Astrocyte of the spinal cord (primary cell): ENCODE results near the gene ATAD3B.
"Not testable (repeated sequence)": the region's sequence is repeated elsewhere in the genome, so short reads cannot be mapped to it uniquely, and the experiment has no call there.

Experiments
- DNase-seq: peaks from one replicate; pipeline ENCODE4 v3.0.0; 2011; ENCODE audit warnings: low read depth, low spot score
- H3K4me3 ChIP-seq: 2 replicates; pipeline ENCODE4 v1.5.1; 2011; ENCODE audit warnings: low read depth, mild to moderate bottlenecking, low read length, moderate library complexity
- in situ Hi-C: cut with HindIII; loops from 2 replicates; pipeline ENCODE4 v1.10.0; 2017; ENCODE audit warnings: low sequenced_read_pairs
- TF ChIP-seq, protein P1 (sequence below): IDR thresholded peaks from 2 replicates; pipeline ENCODE4 v1.5.1; 2012; ENCODE audit warnings: low read depth, mild to moderate bottlenecking, low read length, inconsistent platforms

Gene ATAD3B

DNA sequence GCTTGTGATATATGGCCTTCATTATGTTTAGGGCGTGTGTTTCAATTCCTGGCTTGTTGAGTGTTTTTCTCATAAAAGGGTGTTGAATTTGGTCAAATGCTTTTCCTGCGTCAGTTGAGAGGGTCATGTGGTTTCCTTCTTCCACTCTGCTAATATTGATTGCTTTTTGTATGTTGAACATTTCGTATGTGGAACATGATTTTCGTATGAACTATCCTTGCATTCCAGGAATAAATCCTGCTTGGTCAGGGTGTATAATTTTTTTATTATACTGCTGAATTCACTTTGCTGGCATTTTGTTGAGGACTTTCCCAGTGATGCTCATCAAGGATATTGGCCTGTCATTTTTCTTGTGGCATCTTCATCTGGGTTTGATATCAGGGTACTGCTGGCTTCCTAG lies 35.7 kb downstream of the ATAD3B start:
- TF ChIP-seq, protein P1, sequence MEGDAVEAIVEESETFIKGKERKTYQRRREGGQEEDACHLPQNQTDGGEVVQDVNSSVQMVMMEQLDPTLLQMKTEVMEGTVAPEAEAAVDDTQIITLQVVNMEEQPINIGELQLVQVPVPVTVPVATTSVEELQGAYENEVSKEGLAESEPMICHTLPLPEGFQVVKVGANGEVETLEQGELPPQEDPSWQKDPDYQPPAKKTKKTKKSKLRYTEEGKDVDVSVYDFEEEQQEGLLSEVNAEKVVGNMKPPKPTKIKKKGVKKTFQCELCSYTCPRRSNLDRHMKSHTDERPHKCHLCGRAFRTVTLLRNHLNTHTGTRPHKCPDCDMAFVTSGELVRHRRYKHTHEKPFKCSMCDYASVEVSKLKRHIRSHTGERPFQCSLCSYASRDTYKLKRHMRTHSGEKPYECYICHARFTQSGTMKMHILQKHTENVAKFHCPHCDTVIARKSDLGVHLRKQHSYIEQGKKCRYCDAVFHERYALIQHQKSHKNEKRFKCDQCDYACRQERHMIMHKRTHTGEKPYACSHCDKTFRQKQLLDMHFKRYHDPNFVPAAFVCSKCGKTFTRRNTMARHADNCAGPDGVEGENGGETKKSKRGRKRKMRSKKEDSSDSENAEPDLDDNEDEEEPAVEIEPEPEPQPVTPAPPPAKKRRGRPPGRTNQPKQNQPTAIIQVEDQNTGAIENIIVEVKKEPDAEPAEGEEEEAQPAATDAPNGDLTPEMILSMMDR, result no peak
- no peak for DNase-seq
- H3K4me3 ChIP-seq, result no peak overlapping the region
- in situ Hi-C loops, result no loop called here

DNA sequence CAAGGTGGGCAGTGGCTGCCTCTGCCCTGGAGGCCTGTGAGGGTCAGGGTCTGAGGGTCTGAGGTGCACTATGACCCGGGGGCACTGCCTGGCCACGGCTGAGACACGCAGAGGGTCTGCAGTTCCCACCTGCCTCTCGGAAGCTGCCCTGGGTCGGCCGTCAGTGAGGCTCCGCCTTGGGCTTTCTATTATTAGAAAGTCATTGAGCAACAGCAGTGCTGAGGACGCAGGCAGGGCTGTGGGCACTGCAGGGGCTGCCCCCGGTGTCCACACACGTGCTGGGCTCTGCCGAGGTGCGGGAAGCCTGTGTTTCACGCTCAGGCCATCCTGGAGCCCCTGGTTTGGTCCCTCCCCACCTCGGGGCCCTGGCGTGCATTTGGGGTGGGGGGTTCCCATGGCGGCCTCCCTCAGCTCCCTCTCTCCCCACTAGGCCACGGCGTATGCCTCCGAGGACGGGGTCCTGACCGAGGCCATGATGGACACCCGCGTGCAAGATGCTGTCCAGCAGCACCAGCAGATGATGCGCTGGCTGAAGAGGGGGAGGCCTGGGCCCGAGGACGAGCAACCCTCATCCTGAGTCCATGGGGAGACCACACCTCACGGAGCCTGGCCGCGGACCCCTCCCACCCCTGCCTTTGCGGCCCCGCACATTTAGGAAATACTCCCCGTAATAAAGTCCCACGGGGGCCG lies 37.4 kb downstream of the ATAD3B start:
- in situ Hi-C loops, H3K4me3 ChIP-seq, DNase-seq: not testable (repeated sequence)

DNA sequence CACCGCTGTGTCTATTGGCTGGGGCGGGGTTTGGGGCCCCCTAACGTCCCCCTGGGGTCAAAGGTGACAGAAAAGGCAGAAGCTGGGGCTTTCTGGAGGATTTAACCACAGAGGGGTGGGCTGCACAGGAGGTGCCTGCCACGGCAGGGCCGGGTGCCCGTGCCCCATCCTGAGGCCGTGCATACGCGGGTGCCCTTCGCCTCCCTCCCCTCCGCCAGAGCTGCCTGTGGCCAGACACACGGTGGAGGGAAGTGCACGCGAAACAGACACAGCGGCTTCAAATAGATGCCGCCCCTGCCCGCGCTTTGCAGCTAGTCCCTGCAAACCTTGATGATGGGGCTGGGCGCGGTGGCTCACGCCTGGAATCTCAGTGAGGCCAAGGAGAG lies 37.9 kb downstream of the ATAD3B start:
- in situ Hi-C loops, DNase-seq, H3K4me3 ChIP-seq: not testable (repeated sequence)

DNA sequence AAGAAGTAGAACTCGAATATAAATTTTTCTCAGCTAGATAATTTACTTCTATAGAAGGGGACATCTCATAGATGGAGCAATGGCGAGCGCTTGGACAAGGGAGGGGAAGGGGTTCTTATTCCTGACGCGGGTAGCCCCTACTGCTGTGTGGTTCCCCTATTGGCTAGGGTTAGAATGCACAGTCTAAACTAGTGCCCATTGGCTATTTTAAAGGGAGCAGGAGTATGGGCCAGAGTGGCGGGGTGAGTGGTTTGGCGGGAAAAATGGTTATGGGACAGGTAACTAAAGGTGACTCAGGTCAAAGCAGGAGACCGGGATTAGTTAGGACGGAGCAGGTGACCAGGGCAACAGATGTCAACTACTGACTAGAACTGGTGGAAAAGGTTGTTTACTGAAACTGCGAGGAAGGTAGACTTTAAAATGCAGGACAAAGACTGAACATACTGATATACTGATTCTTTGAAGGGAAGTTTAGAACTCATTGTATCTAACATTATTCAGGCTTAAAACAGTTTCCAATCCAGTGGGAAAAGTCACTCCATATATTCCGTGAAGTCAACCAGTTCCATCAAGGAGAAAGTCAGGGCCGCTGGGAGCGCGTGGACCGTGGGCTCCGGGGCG lies 39.5 kb downstream of the ATAD3B start:
- TF ChIP-seq, protein P1, result no peak
- in situ Hi-C loops, result no loop called here
- H3K4me3 ChIP-seq, result peak overlapping the region; percentile 87
- peak; percentile 14 for DNase-seq

DNA sequence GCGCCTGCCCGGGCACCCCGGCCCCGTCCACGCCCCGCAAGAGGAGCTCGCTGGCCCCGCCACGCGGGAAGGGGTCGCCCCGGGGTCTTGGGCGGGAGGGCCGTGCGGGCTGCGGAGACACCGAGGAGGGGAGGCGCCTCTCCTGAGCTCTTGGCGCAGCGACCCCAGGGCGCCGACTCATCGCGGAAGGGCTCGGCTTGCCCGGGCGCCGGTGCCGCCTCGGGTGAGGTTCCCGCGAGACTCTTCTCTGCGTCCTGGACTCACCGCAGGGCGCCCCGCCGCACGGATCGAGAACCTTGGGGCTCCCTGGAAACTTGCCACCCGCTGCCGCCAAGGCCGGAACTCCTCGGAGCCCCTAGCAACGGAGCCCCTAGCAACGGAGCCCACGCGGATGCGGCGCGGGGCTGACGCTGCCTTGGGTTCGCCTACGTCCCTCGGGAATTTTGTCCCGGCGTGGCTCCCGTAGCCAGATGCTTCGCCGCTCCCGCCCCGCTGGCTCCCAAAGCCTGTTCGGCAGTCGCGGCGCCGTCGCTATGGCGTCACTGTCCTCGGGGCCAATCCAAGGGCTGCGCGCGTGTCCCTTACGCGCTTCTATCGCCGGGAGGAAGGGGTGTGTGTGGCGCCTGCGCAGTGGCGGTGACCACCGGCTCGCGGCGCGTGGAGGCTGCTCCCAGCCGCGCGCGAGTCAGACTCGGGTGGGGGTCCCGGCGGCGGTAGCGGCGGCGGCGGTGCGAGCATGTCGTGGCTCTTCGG lies 40.1 kb downstream of the ATAD3B start, which contains the start of gene ATAD3A:
Gene ATAD3A, plus strand, starts transcription at position 630 of the 753 bp plus-strand sequence. Its CDS starts 107 bp downstream, at position 737.
- in situ Hi-C loops, result no loop called here
- TF ChIP-seq, protein P1, result no peak
- peak within 1 kb of the TSS; percentile 87 for H3K4me3 ChIP-seq
- peak; percentile 99 for DNase-seq

DNA sequence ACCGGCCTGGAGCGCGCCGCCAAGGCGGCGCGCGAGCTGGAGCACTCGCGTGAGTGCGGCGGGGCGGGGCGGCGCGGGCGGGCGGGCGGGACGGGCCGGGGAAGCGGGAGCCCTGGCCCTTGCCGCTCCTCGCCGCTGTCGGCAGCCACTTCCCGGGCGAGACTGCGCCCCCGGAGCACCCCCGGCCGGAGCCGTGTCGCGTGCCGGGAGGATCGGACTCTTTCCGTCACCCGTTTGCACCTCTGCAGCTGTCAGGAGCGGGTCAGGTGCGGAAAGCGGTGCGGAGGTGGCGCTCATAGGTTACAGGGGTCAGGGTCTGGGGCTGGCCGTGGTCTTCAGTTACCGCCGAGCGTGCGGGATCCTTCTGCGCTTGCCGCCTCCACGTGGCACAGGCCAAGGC lies 40.9 kb downstream of the ATAD3B start:
- in situ Hi-C loops, DNase-seq: not testable (repeated sequence)
- peak overlapping the region; percentile 87 for H3K4me3 ChIP-seq

DNA sequence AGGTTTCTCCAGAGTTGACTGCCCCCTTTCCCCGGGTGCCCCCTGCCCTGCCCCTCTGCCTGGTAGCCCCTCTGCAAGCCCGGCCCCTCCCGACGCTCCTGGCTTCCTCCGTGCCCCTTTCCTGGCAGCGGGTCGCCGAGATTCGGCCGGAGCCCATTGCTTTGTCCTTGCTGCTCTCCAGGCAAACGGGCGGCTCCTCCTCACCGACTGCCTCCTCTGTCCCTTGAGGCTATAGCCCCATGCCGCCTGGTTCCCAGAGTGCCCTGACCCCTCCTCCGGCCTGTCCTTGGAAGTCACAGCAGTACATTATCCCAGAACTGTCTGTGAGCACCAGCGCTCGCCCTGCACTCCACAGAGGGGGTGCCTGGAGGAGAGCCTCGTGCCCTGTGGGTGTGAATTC lies 42.1 kb downstream of the ATAD3B start:
- DNase-seq, in situ Hi-C loops, H3K4me3 ChIP-seq: not testable (repeated sequence)

DNA sequence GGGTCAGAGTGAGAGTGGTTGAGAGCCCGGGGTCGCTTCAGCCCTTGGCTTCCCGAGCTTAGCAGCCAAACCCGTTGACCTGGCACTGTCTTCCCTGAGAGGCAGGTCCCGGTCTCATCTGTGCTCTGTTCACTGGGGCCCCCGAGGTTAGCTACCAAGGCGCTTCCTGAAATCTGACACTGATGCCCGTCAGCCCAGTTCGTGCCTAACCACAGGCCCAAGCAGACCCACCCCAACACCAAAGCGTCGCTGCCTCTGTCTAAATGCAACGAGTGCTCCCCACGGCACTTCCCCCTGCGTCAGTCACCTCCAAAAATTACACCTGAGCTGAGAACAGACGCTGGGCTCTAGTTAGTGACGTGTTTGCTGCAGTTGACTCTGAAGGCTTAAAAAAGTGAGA lies 42.8 kb downstream of the ATAD3B start:
- H3K4me3 ChIP-seq, in situ Hi-C loops, DNase-seq: not testable (repeated sequence)

DNA sequence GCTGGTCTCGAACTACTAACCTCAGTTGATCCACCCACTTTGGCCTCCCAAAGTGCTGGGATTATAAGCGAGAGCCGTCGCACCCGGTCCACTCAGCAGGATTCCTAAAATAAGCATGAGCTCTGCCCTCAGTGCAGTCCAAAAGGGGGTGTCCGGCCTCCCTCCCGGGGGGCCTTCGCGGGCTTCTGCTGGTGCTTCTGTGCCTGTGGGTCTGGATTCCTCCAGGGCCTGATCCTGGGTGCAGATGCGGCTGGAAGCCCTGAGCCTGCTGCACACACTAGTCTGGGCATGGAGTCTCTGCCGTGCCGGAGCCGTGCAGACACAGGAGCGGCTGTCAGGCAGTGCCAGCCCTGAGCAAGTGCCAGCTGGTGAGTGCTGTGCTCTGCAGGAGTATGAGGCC lies 45.4 kb downstream of the ATAD3B start:
- H3K4me3 ChIP-seq, in situ Hi-C loops, DNase-seq: not testable (repeated sequence)
